Measurements from ENCODE around the gene NEBL.

The NEBL gene

GRCh38 chr10:20747782-20748181 lies 149.3 kb downstream of the NEBL start:
- Histone ChIP-seq H3K27me3 (ENCODE audit: low read depth, low read length) (no peaks in the 10 kb centered on the region), H3K4me2 (ENCODE audit: low read length) (no peak overlapping the region), H3K36me3 (replicated peaks; ENCODE audit: low read depth, low read length) (no peaks in the 10 kb centered on the region), H3K79me2 (ENCODE audit: low read length) (no peaks in the 10 kb centered on the region), H4K20me1 (ENCODE audit: insufficient read depth, low read length) (no peaks in the 10 kb centered on the region), H3K4me1 (ENCODE audit: low read length) (no peaks in the 10 kb centered on the region), H3K4me3 (ENCODE audit: low read length) (no peak overlapping the region), H3K9ac (ENCODE audit: low read length) (no peak overlapping the region), H2AFZ (ENCODE audit: low read depth, low read length) (no peak overlapping the region), H3K9me3 (ENCODE audit: insufficient read depth, low read length) (no peaks in the 10 kb centered on the region), H3K27ac (ENCODE audit: low read length) (no peak overlapping the region)
- no peak for TF ChIP-seq CTCF (IDR thresholded peaks at IDR 0.05; ENCODE audit: low read depth, low read length)
- no peak for TF ChIP-seq EZH2phosphoT487 (IDR thresholded peaks at IDR 0.05; ENCODE audit: low read depth)

GRCh38 chr10:20746856-20747255 lies 150.3 kb downstream of the NEBL start:
- H3K79me2 ChIP-seq (ENCODE audit: low read length) = no peaks in the 10 kb centered on the region
- H4K20me1 ChIP-seq (ENCODE audit: insufficient read depth, low read length) = no peaks in the 10 kb centered on the region
- no peak for TF ChIP-seq EZH2phosphoT487 (IDR thresholded peaks at IDR 0.05; ENCODE audit: low read depth)
- TF ChIP-seq CTCF (IDR thresholded peaks at IDR 0.05; ENCODE audit: low read depth, low read length) = no peak

GRCh38 chr10:20745556-20746375 lies 151.3 kb downstream of the NEBL start:
- Histone ChIP-seq H3K4me1 (ENCODE audit: low read length) (no peaks in the 10 kb centered on the region), H4K20me1 (ENCODE audit: insufficient read depth, low read length) (no peaks in the 10 kb centered on the region), H3K27ac (ENCODE audit: low read length) (no peak overlapping the region), H3K4me2 (ENCODE audit: low read length) (no peak overlapping the region), H3K4me3 (ENCODE audit: low read length) (no peak overlapping the region), H3K79me2 (ENCODE audit: low read length) (no peaks in the 10 kb centered on the region), H3K36me3 (replicated peaks; ENCODE audit: low read depth, low read length) (no peaks in the 10 kb centered on the region), H3K27me3 (ENCODE audit: low read depth, low read length) (no peaks in the 10 kb centered on the region), H2AFZ (ENCODE audit: low read depth, low read length) (no peak overlapping the region), H3K9ac (ENCODE audit: low read length) (no peak overlapping the region), H3K9me3 (ENCODE audit: insufficient read depth, low read length) (no peaks in the 10 kb centered on the region)
- TF ChIP-seq CTCF (IDR thresholded peaks at IDR 0.05; ENCODE audit: low read depth, low read length) = no peak
- TF ChIP-seq EZH2phosphoT487 (IDR thresholded peaks at IDR 0.05; ENCODE audit: low read depth) = no peak

More at GRCh38 chr10:20746856-20747255, 150.3 kb downstream of the NEBL start:
- Histone ChIP-seq H3K4me2 (ENCODE audit: low read length) (no peak overlapping the region), H3K36me3 (replicated peaks; ENCODE audit: low read depth, low read length) (no peaks in the 10 kb centered on the region), H3K27ac (ENCODE audit: low read length) (no peak overlapping the region), H3K27me3 (ENCODE audit: low read depth, low read length) (no peaks in the 10 kb centered on the region), H3K4me1 (ENCODE audit: low read length) (no peaks in the 10 kb centered on the region), H3K4me3 (ENCODE audit: low read length) (no peak overlapping the region), H3K9me3 (ENCODE audit: insufficient read depth, low read length) (no peaks in the 10 kb centered on the region), H3K9ac (ENCODE audit: low read length) (no peak overlapping the region), H2AFZ (ENCODE audit: low read depth, low read length) (no peak overlapping the region)

- no peaks in the 10 kb centered on the region for H3K27me3 ChIP-seq (ENCODE audit: low read depth, low read length)
- H3K4me3 ChIP-seq (ENCODE audit: low read length) = no peak overlapping the region
- H3K79me2 ChIP-seq (ENCODE audit: low read length) = no peaks in the 10 kb centered on the region
- H2AFZ ChIP-seq (ENCODE audit: low read depth, low read length) = no peak overlapping the region
- H3K4me2 ChIP-seq (ENCODE audit: low read length) = no peak overlapping the region
- no peak overlapping the region for H3K9ac ChIP-seq (ENCODE audit: low read length)
- H3K4me1 ChIP-seq (ENCODE audit: low read length) = no peaks in the 10 kb centered on the region
- TF ChIP-seq EZH2phosphoT487 (IDR thresholded peaks at IDR 0.05; ENCODE audit: low read depth) = no peak
- TF ChIP-seq CTCF (IDR thresholded peaks at IDR 0.05; ENCODE audit: low read depth, low read length) = no peak
- no peaks in the 10 kb centered on the region for H3K9me3 ChIP-seq (ENCODE audit: insufficient read depth, low read length)
- no peak overlapping the region for H3K27ac ChIP-seq (ENCODE audit: low read length)
- H3K36me3 ChIP-seq (replicated peaks; ENCODE audit: low read depth, low read length) = no peaks in the 10 kb centered on the region
- no peaks in the 10 kb centered on the region for H4K20me1 ChIP-seq (ENCODE audit: insufficient read depth, low read length)
Measured at GRCh38 chr10:20744821-20745220, 152.3 kb downstream of the NEBL start.
